HFFc6 (cell line): ENCODE data around the gene ARF6. TPM values are rescaled to one million over a fixed set of nuclear protein-coding genes. Genes with fewer than 3 reads are reported as not detected.

Experiments used
- DNase-seq: peaks from one replicate; pipeline ENCODE4 v3.0.0-alpha.2; 2018
- H3K27ac Mint-ChIP-seq: 2 replicates; pipeline ENCODE4 v1.8.0; 2020; ENCODE audit warnings: mild to moderate bottlenecking, mixed read lengths
- H3K27me3 Mint-ChIP-seq: 2 replicates; pipeline ENCODE4 v1.8.0; 2021; ENCODE audit warnings: mild to moderate bottlenecking, moderate library complexity, mixed read lengths; ENCODE audit not compliant: insufficient read depth
- H3K36me3 Mint-ChIP-seq: 2 replicates; pipeline ENCODE4 v1.8.0; 2021; ENCODE audit warnings: low read depth, mixed read lengths
- H3K4me1 Mint-ChIP-seq: 2 replicates; pipeline ENCODE4 v1.8.0; 2020; ENCODE audit warnings: low read depth, mixed read lengths
- H3K4me3 Mint-ChIP-seq: 2 replicates; pipeline ENCODE4 v1.8.0; 2020; ENCODE audit warnings: mild to moderate bottlenecking, moderate library complexity, mixed read lengths
- H3K9me3 Mint-ChIP-seq: 2 replicates; pipeline ENCODE4 v1.8.0; 2020; ENCODE audit warnings: mild to moderate bottlenecking, mixed read lengths
- CTCF ChIP-seq: fragments of 200-600 bp; sonication (generic); IDR thresholded peaks from 2 replicates; pipeline ENCODE4 v1.5.0; 2021; ENCODE audit warnings: antibody characterized with exemption, mild to moderate bottlenecking
- total RNA-seq, 6 experiments: library from RNA; stranded (reverse); fragmentation: NEBNext Ultra II Directional; extraction: Animal tissue kit (Norgen Biotek cat#: 25700); gene quantifications; 2 replicates in 1 of 6; 3 replicates in 5 of 6; pipeline ENCODE4 v1.2.3, GENCODE V29; 2021

The ARF6 gene
- total RNA-seq, 6 experiments from 2014 or later, result 92.2 to 111 (median 94.7) TPM

- peaks cover 28% of the 10 kb centered on the region for H3K4me1 Mint-ChIP-seq
- H3K27ac Mint-ChIP-seq, result no peak overlapping the region
- no peak overlapping the region for H3K4me3 Mint-ChIP-seq
- peak; percentile 86 for DNase-seq
- H3K9me3 Mint-ChIP-seq, result no peaks in the 10 kb centered on the region
- peak; percentile 100 for TF ChIP-seq CTCF
- H3K27me3 Mint-ChIP-seq, result peaks cover 2% of the 10 kb centered on the region
- H3K36me3 Mint-ChIP-seq, result no peaks in the 10 kb centered on the region
These were observed 30.7 kb upstream of the ARF6 start for GRCh38 chr14:49862089-49862673.

- Mint-ChIP-seq H3K27ac (no peak overlapping the region), H3K9me3 (no peaks in the 10 kb centered on the region), H3K27me3 (peaks cover 2% of the 10 kb centered on the region), H3K36me3 (no peaks in the 10 kb centered on the region), H3K4me3 (no peak overlapping the region), H3K4me1 (peaks cover 22% of the 10 kb centered on the region)
- no peak for TF ChIP-seq CTCF
- DNase-seq, result no peak
These were observed 29.2 kb upstream of the ARF6 start for GRCh38 chr14:49863487-49864281.

GRCh38 chr14:49865431-49865859 lies 27.4 kb upstream of the ARF6 start:
- no peak overlapping the region for H3K4me3 Mint-ChIP-seq
- no peaks in the 10 kb centered on the region for H3K9me3 Mint-ChIP-seq
- no peaks in the 10 kb centered on the region for H3K36me3 Mint-ChIP-seq
- TF ChIP-seq CTCF, result peak; percentile 95
- H3K4me1 Mint-ChIP-seq, result peaks cover 22% of the 10 kb centered on the region
- DNase-seq, result peak; percentile 49
- H3K27ac Mint-ChIP-seq, result no peak overlapping the region
- peaks cover 2% of the 10 kb centered on the region for H3K27me3 Mint-ChIP-seq

- no peaks in the 10 kb centered on the region for H3K27me3 Mint-ChIP-seq
- peak overlapping the region; percentile 93 for H3K4me3 Mint-ChIP-seq
- peak; percentile 95 for DNase-seq
- peaks cover 11% of the 10 kb centered on the region for H3K4me1 Mint-ChIP-seq
- no peaks in the 10 kb centered on the region for H3K9me3 Mint-ChIP-seq
- no peaks in the 10 kb centered on the region for H3K36me3 Mint-ChIP-seq
- no peak for TF ChIP-seq CTCF
- peak overlapping the region; percentile 94 for H3K27ac Mint-ChIP-seq
These were observed 24.8 kb upstream of the ARF6 start for GRCh38 chr14:49867831-49868719.

GRCh38 chr14:49868720-49869114 lies 24.2 kb upstream of the ARF6 start:
- H3K4me1 Mint-ChIP-seq, result peaks cover 13% of the 10 kb centered on the region
- H3K9me3 Mint-ChIP-seq, result no peaks in the 10 kb centered on the region
- peak overlapping the region; percentile 94 for H3K27ac Mint-ChIP-seq
- peak overlapping the region; percentile 93 for H3K4me3 Mint-ChIP-seq
- H3K36me3 Mint-ChIP-seq, result no peaks in the 10 kb centered on the region
- no peaks in the 10 kb centered on the region for H3K27me3 Mint-ChIP-seq
- DNase-seq, result no peak
- no peak for TF ChIP-seq CTCF
